Islet precursor cell (in vitro differentiated cells): ENCODE measurements around the gene PRR27.
"Not testable (repeated sequence)": the region's sequence is repeated elsewhere in the genome, so short reads cannot be mapped to it uniquely, and the experiment has no call there.

Experiments used
- DNase-seq: peaks from one replicate; pipeline ENCODE4 v3.0.0-alpha.2; 2018

Gene PRR27

DNA sequence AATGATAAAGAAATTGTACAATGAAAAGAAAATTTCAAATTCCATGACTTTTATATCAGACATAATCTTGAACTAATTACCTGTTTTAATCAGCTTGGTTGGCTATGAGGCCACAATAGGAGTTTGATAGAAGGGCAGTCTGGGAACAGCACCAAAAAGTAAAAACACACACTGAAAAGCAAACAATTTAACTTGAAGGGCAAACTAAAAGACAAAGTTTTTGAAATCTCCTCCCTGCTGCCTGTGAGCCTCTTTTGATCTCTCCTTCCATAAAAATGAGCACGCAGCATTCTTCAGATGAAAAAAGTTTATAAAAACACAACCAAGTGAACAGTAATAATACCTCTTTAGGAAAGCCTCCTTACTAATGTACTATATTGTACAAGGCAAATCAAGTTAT lies 49.6 kb downstream of the PRR27 start:
- DNase-seq, result no peak

DNA sequence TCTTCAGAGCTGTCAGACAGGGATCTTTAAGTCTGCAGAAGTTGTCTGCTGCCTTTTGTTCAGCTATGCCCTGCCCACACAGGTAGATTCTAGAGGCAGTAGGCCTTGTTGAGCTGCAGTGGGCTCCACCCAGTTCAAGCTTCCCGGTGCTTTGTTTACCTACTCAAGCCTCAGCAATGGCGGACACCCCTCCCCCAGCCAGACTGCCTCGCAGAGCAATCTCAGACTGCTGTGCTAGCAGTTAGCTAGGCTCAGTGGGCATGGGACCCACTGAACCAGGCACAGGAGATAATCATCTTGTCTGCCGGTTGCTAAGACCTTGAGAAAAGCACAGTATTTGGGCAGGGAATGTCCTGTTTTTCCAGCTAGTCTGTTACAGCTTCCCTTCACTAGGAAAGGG lies 58.7 kb downstream of the PRR27 start:
- DNase-seq, result not testable (repeated sequence)
